HepG2 (cell line): ENCODE results near the gene ERICH6. TPM values are rescaled to one million over a fixed set of nuclear protein-coding genes. Genes with fewer than 3 reads are reported as not detected.
A peak's percentile ranks its signal among the peaks of the same experiment; 100 is the strongest.

ENCODE experiments used
- BHLHE40 ChIP-seq: IDR thresholded peaks from 2 replicates; pipeline ENCODE4 v1.6.1; 2011; ENCODE audit warnings: low read length, improper control_type of control experiment
- CEBPG ChIP-seq: IDR thresholded peaks from 2 replicates; pipeline ENCODE4 v1.6.1; 2016
- ELF4 ChIP-seq: sonication (generic); formaldehyde crosslinking; IDR thresholded peaks from 2 replicates; pipeline ENCODE4 v1.5.0; 2020; ENCODE audit warnings: missing genetic modification reagents, mild to moderate bottlenecking, moderate library complexity, borderline replicate concordance
- EZH2 ChIP-seq: conservative IDR thresholded peaks from 2 replicates; pipeline ENCODE4 v1.6.1; 2012; ENCODE audit warnings: mild to moderate bottlenecking, low read depth, low read length, moderate library complexity
- FIP1L1 ChIP-seq: fragments of 200-400 bp; formaldehyde crosslinking; IDR thresholded peaks from 2 replicates; pipeline ENCODE4 v1.6.1; 2018; ENCODE audit warnings: low read depth, mild to moderate bottlenecking, low read length, moderate library complexity, borderline replicate concordance; ENCODE audit not compliant: insufficient read depth
- HIC2 ChIP-seq: sonication (generic); formaldehyde crosslinking; IDR thresholded peaks from 2 replicates; pipeline ENCODE4 v1.9.0; 2022; ENCODE audit warnings: low read depth, missing genetic modification reagents
- HNF4G ChIP-seq, 2 experiments: sonication (generic) in 1 of 2; formaldehyde crosslinking in 1 of 2; IDR thresholded peaks; 2 replicates each; pipeline versions ENCODE4 v1.4.0 to v1.6.1; 2011 to 2020; ENCODE audit warnings: borderline replicate concordance in 2 of 2, low read depth in 2 of 2, mild to moderate bottlenecking in 2 of 2, low read length in 1 of 2, missing genetic modification reagents in 1 of 2, moderate library complexity in 1 of 2
- IKZF5 ChIP-seq: IDR thresholded peaks from 2 replicates; pipeline ENCODE4 v1.6.1; 2018; ENCODE audit warnings: missing genetic modification reagents, mild to moderate bottlenecking, missing compliant biosample characterization
- MEIS2 ChIP-seq: sonication (generic); formaldehyde crosslinking; IDR thresholded peaks from 2 replicates; pipeline ENCODE4 v1.9.0; 2021; ENCODE audit warnings: mild to moderate bottlenecking, missing genetic modification reagents
- REL ChIP-seq: sonication (generic); formaldehyde crosslinking; conservative IDR thresholded peaks from 2 replicates; pipeline ENCODE4 v1.8.0; 2022; ENCODE audit warnings: mild to moderate bottlenecking, missing genetic modification reagents, moderate library complexity
- SMC3 ChIP-seq: IDR thresholded peaks from 2 replicates; pipeline ENCODE4 v1.6.1; 2011; ENCODE audit warnings: low read length, improper control_type of control experiment
- SNAPC5 ChIP-seq: sonication (generic); formaldehyde crosslinking; IDR thresholded peaks from 2 replicates; pipeline ENCODE4 v1.8.1; 2023; ENCODE audit warnings: mild to moderate bottlenecking, missing genetic modification reagents, borderline replicate concordance
- SOX6 ChIP-seq, 2 experiments: fragments of 450-650 bp in 1 of 2; sonication (generic) in 1 of 2; formaldehyde crosslinking in 1 of 2; IDR thresholded peaks; 2 replicates each; pipeline versions ENCODE4 v1.4.0 to v1.6.1; 2017 to 2020; ENCODE audit warnings: antibody characterized with exemption in 1 of 2, mild to moderate bottlenecking in 1 of 2, missing genetic modification reagents in 1 of 2
- SRF ChIP-seq: IDR thresholded peaks from 2 replicates; pipeline ENCODE4 v1.6.1; 2011; ENCODE audit warnings: mild to moderate bottlenecking, low read depth, low read length, moderate library complexity
- SRSF4 ChIP-seq: fragments of 200-400 bp; formaldehyde crosslinking; IDR thresholded peaks from one replicate; pipeline ENCODE4 v1.6.1; 2018; ENCODE audit warnings: mild to moderate bottlenecking, low read depth, low read length, moderate library complexity; ENCODE audit not compliant: poor library complexity, severe bottlenecking
- TFDP2 ChIP-seq: sonication (generic); formaldehyde crosslinking; IDR thresholded peaks from 2 replicates; pipeline ENCODE4 v1.4.0; 2020; ENCODE audit warnings: missing genetic modification reagents
- THAP8 ChIP-seq: sonication (generic); formaldehyde crosslinking; IDR thresholded peaks from 2 replicates; pipeline ENCODE4 v1.5.1; 2020; ENCODE audit warnings: missing genetic modification reagents, mild to moderate bottlenecking, borderline replicate concordance
- ZNF24 ChIP-seq: fragments of 450-650 bp; IDR thresholded peaks from 2 replicates; pipeline ENCODE4 v1.6.1; 2017; ENCODE audit warnings: antibody characterized with exemption, mild to moderate bottlenecking
- ZNF713 ChIP-seq: sonication (generic); formaldehyde crosslinking; IDR thresholded peaks from 2 replicates; pipeline ENCODE4 v1.4.0; 2020; ENCODE audit warnings: mild to moderate bottlenecking, missing genetic modification reagents
- ZNF841 ChIP-seq: sonication (generic); formaldehyde crosslinking; IDR thresholded peaks from 2 replicates; pipeline ENCODE4 v1.8.1; 2023; ENCODE audit warnings: missing genetic modification reagents, borderline replicate concordance
- ZSCAN25 ChIP-seq: sonication (generic); formaldehyde crosslinking; IDR thresholded peaks from 2 replicates; pipeline ENCODE4 v1.8.0; 2022; ENCODE audit warnings: mild to moderate bottlenecking, missing genetic modification reagents
- polyA plus RNA-seq, 8 experiments: library from polyadenylated mRNA; depleted of rRNA in 3 of 8; stranded (reverse) in 7 of 8; unstranded in 1 of 8; fragments of >200 nt; fragmentation: Illumina TruSeq in 4 of 8; extraction: Trizol in 4 of 8; gene quantifications; 2 replicates each; pipeline versions ENCODE4 v1.2.1 to v1.2.3, GENCODE V29; 2011 to 2016; ENCODE audit warnings: low read depth in 4 of 8, missing spikeins in 1 of 8, mixed read lengths in 1 of 8; ENCODE audit not compliant: insufficient read depth in 1 of 8
- total RNA-seq, 5 experiments: library from RNA; depleted of rRNA; stranded (reverse); fragments of >200 nt; fragmentation: Illumina TruSeq; extraction: Trizol; gene quantifications; 2 replicates each; pipeline ENCODE4 v1.2.3, GENCODE V29; 2016; ENCODE audit warnings: low read depth in 1 of 5

The ERICH6 gene
- total and polyA plus RNA-seq, 2 of the 13 experiments (the other 11 are each of a cell fraction or from before 2014, with no cell fraction given), result 0.03 TPM; not detected in 1

GRCh38 chr3:150737874-150738679 is 34.4 kb upstream of the ERICH6 start (continued):
- TF ChIP-seq FIP1L1, result no peak
- no peak for TF ChIP-seq ZNF24
- TF ChIP-seq HNF4G (IDR thresholded peaks at IDR 0.05; ENCODE audit: borderline replicate concordance, low read depth, low read length), result peak; percentile 40; the same call in 1 of the 2 replicates
- TF ChIP-seq HNF4G (CRISPR knock-in tag; IDR thresholded peaks at IDR 0.05; ENCODE audit: borderline replicate concordance, low read depth), result no peak; the same call in 1 of the 2 replicates
- no peak for TF ChIP-seq SOX6 (IDR thresholded peaks at IDR 0.05)
- peak; percentile 33; the same call in 1 of the 2 replicates for TF ChIP-seq SOX6 (CRISPR knock-in tag; IDR thresholded peaks at IDR 0.05)
- peak; percentile 62 for TF ChIP-seq CEBPG (CRISPR knock-in tag)
- 0 out of 2 replicates have a peak, but pooled peaks have one; percentile 24 for TF ChIP-seq BHLHE40
- no peak for TF ChIP-seq ZNF713 (CRISPR knock-in tag)
- no peak for TF ChIP-seq ZSCAN25 (CRISPR knock-in tag)
- TF ChIP-seq SMC3, result peak; percentile 22
- TF ChIP-seq MEIS2 (CRISPR knock-in tag), result peak; percentile 31; the same call in 1 of the 2 replicates
- no peak for TF ChIP-seq THAP8 (CRISPR knock-in tag)
- no peak for TF ChIP-seq SNAPC5
- no peak for TF ChIP-seq REL
- TF ChIP-seq HIC2 (CRISPR knock-in tag), result 0 out of 2 replicates have a peak, but pooled peaks have one; percentile 36
- no peak for TF ChIP-seq EZH2
- no peak for TF ChIP-seq SRSF4
- no peak for TF ChIP-seq ZNF841 (CRISPR knock-in tag)
- no peak for TF ChIP-seq SRF
- TF ChIP-seq IKZF5 (CRISPR knock-in tag), result 0 out of 2 replicates have a peak, but pooled peaks have one; percentile 40
- TF ChIP-seq ELF4 (CRISPR knock-in tag), result no peak
- TF ChIP-seq TFDP2 (CRISPR knock-in tag), result no peak
